Thyroid gland (tissue), 4 donors: ENCODE measurements around the gene SLC16A5. TPM values are rescaled to one million over a fixed set of nuclear protein-coding genes. Genes with fewer than 3 reads are reported as not detected.

Source experiments
- DNase-seq, 2 donors: peaks; one replicate each; pipeline ENCODE4 v3.0.0-alpha.2; 2019
- H3K27ac ChIP-seq, 3 donors: fragments of 200-600 bp; sonication (generic); 1 replicate in 2 of 3; 2 replicates in 1 of 3; pipeline ENCODE4 v1.5.1; 2016 to 2019; ENCODE audit warnings: mild to moderate bottlenecking in 1 of 3, moderate library complexity in 1 of 3
- H3K27me3 ChIP-seq: fragments of 200-600 bp; sonication (generic); one replicate; pipeline ENCODE4 v1.5.1; 2019
- H3K36me3 ChIP-seq, 2 donors: fragments of 200-600 bp; sonication (generic); one replicate each; pipeline ENCODE4 v1.5.1; 2016 to 2019
- H3K4me1 ChIP-seq, 2 donors: fragments of 200-600 bp; sonication (generic); one replicate each; pipeline ENCODE4 v1.5.1; 2017 to 2019
- H3K4me3 ChIP-seq, 3 donors: fragments of 200-600 bp; sonication (generic); replicated peaks in 1 of 3; 1 replicate in 2 of 3; 2 replicates in 1 of 3; pipeline ENCODE4 v1.5.1; 2016; ENCODE audit warnings: mild to moderate bottlenecking in 1 of 3
- H3K9me3 ChIP-seq: fragments of 200-600 bp; sonication (generic); one replicate; pipeline ENCODE4 v1.5.1; 2017
- CTCF ChIP-seq, 6 experiments: fragments of 200-600 bp in 3 of 6; fragments of 450-650 bp in 3 of 6; sonication (generic) in 3 of 6; IDR thresholded peaks; one replicate each; pipeline ENCODE4 v1.5.1; 2016 to 2019; ENCODE audit warnings: antibody characterized with exemption in 6 of 6, mild to moderate bottlenecking in 2 of 6, inconsistent platforms in 1 of 6, moderate library complexity in 1 of 6
- POLR2A ChIP-seq, 2 donors: fragments of 450-650 bp; IDR thresholded peaks; one replicate each; pipeline ENCODE4 v1.6.1; 2017; ENCODE audit warnings: antibody characterized with exemption in 2 of 2, mild to moderate bottlenecking in 2 of 2, moderate library complexity in 1 of 2
- WGBS, 2 donors: methylation state at CpG; one replicate each; pipeline ENCODE4 v1.1.5; 2017; 5-methylcytosine and 5-hydroxymethylcytosine counted together
- intact Hi-C: fragments of 100-400 bp; cut with DNase I; formaldehyde crosslinking; loops from one replicate; pipeline ENCODE4 v1.15.1; 2023
- total RNA-seq, 4 donors: library from RNA; depleted of rRNA; stranded (reverse); fragments of >200 nt; gene quantifications; one replicate each; pipeline ENCODE4 v1.2.3, GENCODE V29; 2016

SLC16A5 gene
- total RNA-seq, 4 donors from 2014 or later: 24.1 to 40.3 (median 27.6) TPM

DNA sequence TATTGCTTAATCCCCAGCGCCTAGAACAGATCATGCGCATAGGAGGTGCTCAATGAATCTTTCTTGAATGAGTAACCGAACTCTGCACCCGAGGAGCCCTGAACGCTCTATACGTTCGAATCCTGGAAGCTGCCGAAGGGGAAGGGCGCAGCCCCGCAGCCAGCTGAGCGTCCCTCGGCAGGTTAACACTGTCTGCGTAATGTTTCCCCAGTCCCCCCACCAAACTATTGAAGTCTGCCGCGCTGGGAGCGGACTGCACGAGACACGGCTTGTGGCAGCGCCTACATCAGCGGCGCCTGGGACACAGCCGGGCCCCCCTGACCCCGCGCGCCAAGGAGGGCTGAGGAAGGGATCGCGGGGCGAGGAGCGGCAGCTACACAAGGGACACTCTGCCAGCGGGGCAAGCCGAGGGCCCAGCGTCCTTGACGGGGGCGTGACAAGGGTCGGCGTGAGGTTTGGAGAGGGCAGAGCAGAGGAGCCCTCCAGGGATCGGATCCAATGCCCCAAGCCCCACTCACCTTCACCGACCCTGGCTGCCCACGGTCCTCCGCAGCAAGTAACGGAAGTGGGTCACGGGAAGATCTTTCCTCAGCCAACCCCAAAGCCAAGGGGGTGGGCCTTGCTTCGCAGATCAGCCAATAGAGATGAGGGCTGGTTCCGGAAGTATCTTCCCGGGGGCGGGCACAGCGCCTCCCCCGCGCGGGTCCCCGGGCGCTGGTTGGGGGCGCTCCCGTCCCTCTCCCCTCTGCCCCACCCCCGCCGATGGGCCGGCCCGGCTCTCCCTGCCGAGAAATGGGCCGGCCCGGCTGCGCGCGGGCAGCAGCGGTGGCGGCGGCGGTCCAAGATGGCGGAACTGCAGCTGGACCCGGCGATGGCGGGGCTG, 41.1 kb upstream of the SLC16A5 start, which contains the start of the genes ATP5PD and KCTD2:
Gene ATP5PD, minus strand, starts transcription at position 563 of the 883 bp plus-strand sequence. CDS start 4,319 bp downstream, outside the sequence.
Gene KCTD2, plus strand, starts transcription at position 819 of the 883 bp plus-strand sequence. Its CDS starts 26 bp downstream, at position 845.
- Histone ChIP-seq H3K9me3 (no peaks in the 10 kb centered on the region), H3K4me1 (peaks cover 16 to 17% of the 10 kb centered on the region in 2 donors), H3K4me3 (peak within 1 kb of the TSS; percentile 56 to 98 (median 64)), H3K27me3 (no peaks in the 10 kb centered on the region), H3K36me3 (peaks cover 6 to 7% of the 10 kb centered on the region in 2 donors), H3K27ac (peak within 1 kb of the TSS; percentile 83 to 90 (median 88))
- intact Hi-C loops: no loop called here
- 0% methylated on average over 16 to 32 of the region's 72 CpGs for WGBS, 2 donors
- TF ChIP-seq CTCF (IDR thresholded peaks at IDR 0.05): no peak
- peak; percentile 71 to 95 for TF ChIP-seq POLR2A (IDR thresholded peaks at IDR 0.05)
- peak; percentile 97 for DNase-seq

GRCh38 chr17:75047398-75048098, 40.2 kb upstream of the SLC16A5 start:
- H3K9me3 ChIP-seq: no peaks in the 10 kb centered on the region
- H3K36me3 ChIP-seq: no peaks in the 10 kb centered on the region
- peaks cover 16 to 17% of the 10 kb centered on the region in 2 donors for H3K4me1 ChIP-seq
- intact Hi-C loops: no loop called here
- TF ChIP-seq POLR2A (IDR thresholded peaks at IDR 0.05) (no peak), CTCF (IDR thresholded peaks at IDR 0.05) (no peak)
- H3K4me3 ChIP-seq: peak overlapping the region; percentile 41 to 64 (median 60)
- WGBS, 2 donors: 1% methylated on average over 19 of the region's 38 CpGs
- H3K27ac ChIP-seq: peak overlapping the region in 2 of 3 donors; percentile 74 to 83
- peak; percentile 16 to 39 for DNase-seq
- no peaks in the 10 kb centered on the region for H3K27me3 ChIP-seq

DNA sequence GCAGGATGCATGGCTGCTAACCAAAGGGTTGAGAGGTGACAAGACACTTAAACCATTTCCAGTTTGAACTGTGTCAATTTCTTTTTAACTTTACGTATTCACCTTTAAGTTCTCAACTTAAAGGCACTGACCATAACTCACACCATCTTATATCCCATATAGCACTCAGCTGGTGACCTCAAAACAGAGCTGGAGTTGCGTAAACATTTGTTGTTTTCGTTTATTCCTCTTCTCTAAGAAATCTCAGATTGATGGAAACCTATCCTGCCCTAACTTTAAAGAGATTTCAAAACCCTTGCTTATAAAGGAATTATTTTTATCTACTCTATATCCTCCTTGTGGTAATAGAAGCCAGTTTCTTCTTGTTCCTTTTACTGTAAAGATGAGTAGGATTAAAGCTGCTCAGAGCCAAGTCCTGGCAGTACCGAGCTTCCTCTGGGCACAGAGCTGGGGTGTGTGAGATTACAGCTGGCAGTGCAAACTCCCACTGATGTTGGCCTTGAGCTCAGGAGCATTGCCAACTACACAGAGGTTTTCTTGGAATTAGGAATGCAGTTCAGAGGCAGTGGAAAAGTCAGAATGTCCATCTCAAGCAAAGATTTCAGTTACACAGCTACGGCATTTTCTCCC, 39.4 kb upstream of the SLC16A5 start:
- Histone ChIP-seq H3K4me1 (peaks cover 16 to 17% of the 10 kb centered on the region in 2 donors), H3K9me3 (no peaks in the 10 kb centered on the region), H3K4me3 (peak overlapping the region in 2 of 3 donors; percentile 60 to 64), H3K36me3 (peaks cover 2 to 5% of the 10 kb centered on the region in 2 donors), H3K27me3 (no peaks in the 10 kb centered on the region), H3K27ac (peak overlapping the region in 1 of 3 donors; percentile 74)
- no peak for TF ChIP-seq CTCF (IDR thresholded peaks at IDR 0.05)
- no peak for TF ChIP-seq POLR2A (IDR thresholded peaks at IDR 0.05)
- no peak for DNase-seq
- intact Hi-C loops: no loop called here
- 45 to 52% methylated on average over 5 of the region's 5 CpGs for WGBS, 2 donors

GRCh38 chr17:75049057-75049456, 38.7 kb upstream of the SLC16A5 start:
- Histone ChIP-seq H3K4me3 (no peak overlapping the region), H3K27me3 (no peaks in the 10 kb centered on the region), H3K27ac (peak overlapping the region in 1 of 3 donors; percentile 17), H3K9me3 (no peaks in the 10 kb centered on the region), H3K36me3 (peaks cover 4 to 10% of the 10 kb centered on the region in 2 donors), H3K4me1 (peaks cover 16 to 17% of the 10 kb centered on the region in 2 donors)
- TF ChIP-seq CTCF (IDR thresholded peaks at IDR 0.05) (no peak), POLR2A (IDR thresholded peaks at IDR 0.05) (no peak)
- 86 to 93% methylated on average over 5 of the region's 5 CpGs for WGBS, 2 donors
- DNase-seq: no peak
- intact Hi-C loops: no loop called here
